Measurements from ENCODE around the gene ATP5MK.
"Not testable (repeated sequence)": the region's sequence is repeated elsewhere in the genome, so short reads cannot be mapped to it uniquely, and the experiment has no call there.

ATP5MK gene

DNA sequence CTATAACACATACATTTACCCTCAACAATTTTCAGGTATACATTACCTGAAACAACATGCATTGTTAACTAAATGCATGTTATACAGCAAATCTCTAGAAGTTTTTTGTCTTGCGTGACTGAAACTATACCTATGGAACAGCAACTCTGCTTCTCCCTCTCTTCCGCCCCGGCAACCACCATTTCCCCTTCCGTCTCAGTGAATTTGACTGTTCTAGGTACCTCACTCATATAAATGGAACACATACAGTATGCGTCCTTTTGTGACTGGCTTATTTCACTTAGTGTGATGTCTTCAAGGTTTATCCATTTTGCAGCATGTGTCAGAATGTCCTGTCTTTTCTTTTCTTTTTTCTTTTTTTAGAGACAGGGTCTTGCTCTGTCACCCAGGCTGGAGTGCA lies 33.4 kb upstream of the ATP5MK start:
- H3K9ac ChIP-seq (ENCODE audit: low read length) = no peak overlapping the region
- no peaks in the 10 kb centered on the region for H3K4me1 ChIP-seq (ENCODE audit: control insufficient read depth, insufficient read depth, low read length)
- H3K4me3 ChIP-seq (ENCODE audit: low read depth, low read length) = no peak overlapping the region
- H3K36me3 ChIP-seq (ENCODE audit: control insufficient read depth, insufficient read depth, low read length) = peaks cover 93% of the 10 kb centered on the region
- H3K27ac ChIP-seq (ENCODE audit: low read depth, low read length) = no peak overlapping the region
- no peaks in the 10 kb centered on the region for H3K27me3 ChIP-seq (ENCODE audit: control insufficient read depth, insufficient read depth, low read length)
- H3K9me3 ChIP-seq (ENCODE audit: control insufficient read depth, insufficient read depth, low read depth, low read length) = no peaks in the 10 kb centered on the region

GRCh38 chr10:103428989-103429643 lies 32.8 kb upstream of the ATP5MK start:
- H3K9me3 ChIP-seq (ENCODE audit: control insufficient read depth, insufficient read depth, low read depth, low read length) = no peaks in the 10 kb centered on the region
- no peak overlapping the region for H3K9ac ChIP-seq (ENCODE audit: low read length)
- H3K27ac ChIP-seq (ENCODE audit: low read depth, low read length) = no peak overlapping the region
- H3K36me3 ChIP-seq (ENCODE audit: control insufficient read depth, insufficient read depth, low read length) = peaks cover 93% of the 10 kb centered on the region
- H3K27me3 ChIP-seq (ENCODE audit: control insufficient read depth, insufficient read depth, low read length) = no peaks in the 10 kb centered on the region
- H3K4me1 ChIP-seq (ENCODE audit: control insufficient read depth, insufficient read depth, low read length) = no peaks in the 10 kb centered on the region
- H3K4me3 ChIP-seq (ENCODE audit: low read depth, low read length) = no peak overlapping the region

GRCh38 chr10:103427866-103428265 lies 31.6 kb upstream of the ATP5MK start:
- Histone ChIP-seq H3K9ac (ENCODE audit: low read length) (no peak overlapping the region), H3K4me1 (ENCODE audit: control insufficient read depth, insufficient read depth, low read length) (no peaks in the 10 kb centered on the region), H3K4me3 (ENCODE audit: low read depth, low read length) (no peak overlapping the region), H3K9me3 (ENCODE audit: control insufficient read depth, insufficient read depth, low read depth, low read length) (no peaks in the 10 kb centered on the region), H3K27me3 (ENCODE audit: control insufficient read depth, insufficient read depth, low read length) (no peaks in the 10 kb centered on the region), H3K36me3 (ENCODE audit: control insufficient read depth, insufficient read depth, low read length) (peaks cover 94% of the 10 kb centered on the region), H3K27ac (ENCODE audit: low read depth, low read length) (no peak overlapping the region)

GRCh38 chr10:103423748-103424147 lies 27.5 kb upstream of the ATP5MK start:
- peaks cover 93% of the 10 kb centered on the region for H3K36me3 ChIP-seq (ENCODE audit: control insufficient read depth, insufficient read depth, low read length)
- H3K4me1 ChIP-seq (ENCODE audit: control insufficient read depth, insufficient read depth, low read length) = no peaks in the 10 kb centered on the region
- no peak overlapping the region for H3K27ac ChIP-seq (ENCODE audit: low read depth, low read length)
- H3K9me3 ChIP-seq (ENCODE audit: control insufficient read depth, insufficient read depth, low read depth, low read length) = no peaks in the 10 kb centered on the region
- H3K27me3 ChIP-seq (ENCODE audit: control insufficient read depth, insufficient read depth, low read length) = no peaks in the 10 kb centered on the region
- H3K9ac ChIP-seq (ENCODE audit: low read length) = no peak overlapping the region
- no peak overlapping the region for H3K4me3 ChIP-seq (ENCODE audit: low read depth, low read length)

- Histone ChIP-seq H3K27me3 (ENCODE audit: control insufficient read depth, insufficient read depth, low read length) (no peaks in the 10 kb centered on the region), H3K9ac (ENCODE audit: low read length) (no peak overlapping the region), H3K36me3 (ENCODE audit: control insufficient read depth, insufficient read depth, low read length) (peaks cover 95% of the 10 kb centered on the region), H3K27ac (ENCODE audit: low read depth, low read length) (no peak overlapping the region), H3K9me3 (ENCODE audit: control insufficient read depth, insufficient read depth, low read depth, low read length) (no peaks in the 10 kb centered on the region), H3K4me1 (ENCODE audit: control insufficient read depth, insufficient read depth, low read length) (no peaks in the 10 kb centered on the region), H3K4me3 (ENCODE audit: low read depth, low read length) (no peak overlapping the region)
These were observed 22.8 kb upstream of the ATP5MK start for GRCh38 chr10:103419101-103419500.

GRCh38 chr10:103417601-103418000 lies 21.3 kb upstream of the ATP5MK start:
- H3K4me3 ChIP-seq (ENCODE audit: low read depth, low read length) = no peak overlapping the region
- no peak overlapping the region for H3K27ac ChIP-seq (ENCODE audit: low read depth, low read length)
- H3K36me3 ChIP-seq (ENCODE audit: control insufficient read depth, insufficient read depth, low read length) = peaks cover 95% of the 10 kb centered on the region
- no peaks in the 10 kb centered on the region for H3K9me3 ChIP-seq (ENCODE audit: control insufficient read depth, insufficient read depth, low read depth, low read length)
- no peak overlapping the region for H3K9ac ChIP-seq (ENCODE audit: low read length)
- H3K4me1 ChIP-seq (ENCODE audit: control insufficient read depth, insufficient read depth, low read length) = no peaks in the 10 kb centered on the region
- H3K27me3 ChIP-seq (ENCODE audit: control insufficient read depth, insufficient read depth, low read length) = no peaks in the 10 kb centered on the region

- peaks cover 95% of the 10 kb centered on the region for H3K36me3 ChIP-seq (ENCODE audit: control insufficient read depth, insufficient read depth, low read length)
- not testable (repeated sequence) for H3K9me3 ChIP-seq (ENCODE audit: control insufficient read depth, insufficient read depth, low read depth, low read length); H3K27ac ChIP-seq (ENCODE audit: low read depth, low read length); H3K27me3 ChIP-seq (ENCODE audit: control insufficient read depth, insufficient read depth, low read length); H3K4me3 ChIP-seq (ENCODE audit: low read depth, low read length); H3K9ac ChIP-seq (ENCODE audit: low read length); H3K4me1 ChIP-seq (ENCODE audit: control insufficient read depth, insufficient read depth, low read length)
These were observed 20.8 kb upstream of the ATP5MK start for GRCh38 chr10:103417148-103417469.

- Histone ChIP-seq H3K4me3 (ENCODE audit: low read depth, low read length) (no peak overlapping the region), H3K27ac (ENCODE audit: low read depth, low read length) (no peak overlapping the region), H3K4me1 (ENCODE audit: control insufficient read depth, insufficient read depth, low read length) (no peaks in the 10 kb centered on the region), H3K27me3 (ENCODE audit: control insufficient read depth, insufficient read depth, low read length) (no peaks in the 10 kb centered on the region), H3K9ac (ENCODE audit: low read length) (no peak overlapping the region), H3K36me3 (ENCODE audit: control insufficient read depth, insufficient read depth, low read length) (peaks cover 98% of the 10 kb centered on the region), H3K9me3 (ENCODE audit: control insufficient read depth, insufficient read depth, low read depth, low read length) (no peaks in the 10 kb centered on the region)
These were observed 20.3 kb upstream of the ATP5MK start for GRCh38 chr10:103416436-103417147.

DNA sequence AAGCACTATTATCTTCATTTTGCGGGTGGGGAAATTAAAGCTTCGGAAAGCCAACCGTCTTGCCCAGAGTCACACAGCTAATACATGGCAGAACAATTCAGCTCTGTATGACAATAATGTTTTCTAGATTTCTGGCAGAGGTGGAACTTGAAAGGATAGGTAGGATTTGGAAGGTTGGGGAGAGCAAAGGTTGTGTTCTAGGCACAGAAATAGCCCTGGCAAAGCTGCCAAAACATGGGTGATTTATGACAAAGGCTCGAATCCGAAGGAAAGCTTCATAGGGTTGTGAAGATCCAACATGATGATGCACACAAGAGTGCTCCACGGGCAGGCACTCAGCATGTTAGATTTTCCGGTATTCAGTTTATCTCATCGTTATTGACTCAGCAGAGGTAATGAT lies 19.3 kb upstream of the ATP5MK start:
- H3K4me1 ChIP-seq (ENCODE audit: control insufficient read depth, insufficient read depth, low read length) = no peaks in the 10 kb centered on the region
- H3K36me3 ChIP-seq (ENCODE audit: control insufficient read depth, insufficient read depth, low read length) = peaks cover 99% of the 10 kb centered on the region
- no peak overlapping the region for H3K27ac ChIP-seq (ENCODE audit: low read depth, low read length)
- H3K9me3 ChIP-seq (ENCODE audit: control insufficient read depth, insufficient read depth, low read depth, low read length) = no peaks in the 10 kb centered on the region
- no peak overlapping the region for H3K9ac ChIP-seq (ENCODE audit: low read length)
- no peaks in the 10 kb centered on the region for H3K27me3 ChIP-seq (ENCODE audit: control insufficient read depth, insufficient read depth, low read length)
- H3K4me3 ChIP-seq (ENCODE audit: low read depth, low read length) = no peak overlapping the region

GRCh38 chr10:103413564-103413963 lies 17.3 kb upstream of the ATP5MK start:
- no peaks in the 10 kb centered on the region for H3K9me3 ChIP-seq (ENCODE audit: control insufficient read depth, insufficient read depth, low read depth, low read length)
- H3K27ac ChIP-seq (ENCODE audit: low read depth, low read length) = no peak overlapping the region
- peaks cover 99% of the 10 kb centered on the region for H3K36me3 ChIP-seq (ENCODE audit: control insufficient read depth, insufficient read depth, low read length)
- H3K4me3 ChIP-seq (ENCODE audit: low read depth, low read length) = no peak overlapping the region
- H3K4me1 ChIP-seq (ENCODE audit: control insufficient read depth, insufficient read depth, low read length) = no peaks in the 10 kb centered on the region
- no peaks in the 10 kb centered on the region for H3K27me3 ChIP-seq (ENCODE audit: control insufficient read depth, insufficient read depth, low read length)
- no peak overlapping the region for H3K9ac ChIP-seq (ENCODE audit: low read length)

DNA sequence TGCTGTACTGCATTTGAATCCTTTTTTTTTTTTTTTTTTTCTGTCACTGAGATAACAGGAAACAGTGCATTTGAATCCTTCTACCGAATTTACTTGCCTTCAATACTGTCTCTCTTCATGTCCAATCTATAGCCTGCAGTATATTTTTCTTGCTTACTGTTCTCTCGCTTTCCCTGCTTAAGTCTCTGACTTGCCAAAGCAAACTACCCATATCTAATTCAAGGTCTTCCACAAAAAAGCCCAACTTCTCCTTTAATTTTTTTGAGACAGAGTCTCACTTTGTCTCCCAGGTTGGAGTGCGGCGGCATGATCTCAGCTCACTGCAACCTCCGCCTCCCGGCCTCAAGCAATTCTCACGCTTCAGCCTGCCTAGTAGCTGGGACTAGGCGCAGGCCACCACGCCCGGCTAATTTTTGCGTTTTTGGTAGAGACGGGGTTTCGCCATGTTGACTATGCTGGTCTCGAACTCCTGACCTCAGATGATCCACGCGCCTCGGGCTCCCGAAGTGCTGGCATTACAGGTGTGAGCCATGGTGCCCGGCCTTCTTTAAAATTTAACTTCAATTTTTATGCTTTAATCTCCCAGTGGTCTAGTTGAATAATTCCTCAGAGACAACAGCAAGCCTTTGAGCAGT lies 1.0 kb upstream of the ATP5MK start:
- Histone ChIP-seq H3K9me3 (ENCODE audit: control insufficient read depth, insufficient read depth, low read depth, low read length) (no peaks in the 10 kb centered on the region), H3K4me3 (ENCODE audit: low read depth, low read length) (peak overlapping the region; percentile 87), H3K36me3 (ENCODE audit: control insufficient read depth, insufficient read depth, low read length) (peaks cover 68% of the 10 kb centered on the region), H3K27me3 (ENCODE audit: control insufficient read depth, insufficient read depth, low read length) (no peaks in the 10 kb centered on the region), H3K27ac (ENCODE audit: low read depth, low read length) (no peak overlapping the region; the same call in 1 of the 2 replicates), H3K4me1 (ENCODE audit: control insufficient read depth, insufficient read depth, low read length) (peaks cover 9% of the 10 kb centered on the region), H3K9ac (ENCODE audit: low read length) (peak overlapping the region; percentile 93)
